ENCODE measurements around the gene GSX1. TPM values are rescaled to one million over a fixed set of nuclear protein-coding genes. Genes with fewer than 3 reads are reported as not detected.
"Not testable (repeated sequence)": the region's sequence is repeated elsewhere in the genome, so short reads cannot be mapped to it uniquely, and the experiment has no call there.

The GSX1 gene
- total RNA-seq = not detected

- ATAC-seq (peak; percentile 90), DNase-seq (ENCODE audit: low spot score) (peak; percentile 57)
Observed at GRCh38 chr13:27792393-27793218, at the start of gene GSX1. Gene GSX1 (plus strand): TSS chr13:27792483. CDS start chr13:27792691, 208 bp downstream.

GRCh38 chr13:27744801-27745200 is 47.5 kb upstream of the GSX1 start:
- DNase-seq (ENCODE audit: low spot score) (no peak), ATAC-seq (no peak)

- DNase-seq (ENCODE audit: low spot score) = no peak
- ATAC-seq = no peak
Observed at GRCh38 chr13:27745301-27745700, 47.0 kb upstream of the GSX1 start.

GRCh38 chr13:27748143-27748542 is 44.1 kb upstream of the GSX1 start:
- not testable (repeated sequence) for ATAC-seq; DNase-seq (ENCODE audit: low spot score)

GRCh38 chr13:27751953-27752532 is 40.2 kb upstream of the GSX1 start:
- no peak for ATAC-seq
- no peak for DNase-seq (ENCODE audit: low spot score)

- no peak for DNase-seq (ENCODE audit: low spot score)
Observed at GRCh38 chr13:27765650-27766049, 26.6 kb upstream of the GSX1 start.

GRCh38 chr13:27770809-27771208 is 21.5 kb upstream of the GSX1 start:
- no peak for DNase-seq (ENCODE audit: low spot score)
- ATAC-seq = peak; percentile 92

More at GRCh38 chr13:27765650-27766049, 26.6 kb upstream of the GSX1 start:
- no peak for ATAC-seq

- no peak for ATAC-seq
- no peak for DNase-seq (ENCODE audit: low spot score)
Observed at GRCh38 chr13:27772651-27773425, 19.4 kb upstream of the GSX1 start.

GRCh38 chr13:27774169-27774568 is 18.1 kb upstream of the GSX1 start:
- DNase-seq (ENCODE audit: low spot score) (no peak), ATAC-seq (no peak)

- ATAC-seq (no peak), DNase-seq (ENCODE audit: low spot score) (no peak)
Observed at GRCh38 chr13:27774651-27775050, 17.6 kb upstream of the GSX1 start.

GRCh38 chr13:27775943-27776342 is 16.3 kb upstream of the GSX1 start:
- no peak for DNase-seq (ENCODE audit: low spot score)
- no peak for ATAC-seq

- ATAC-seq = no peak
- no peak for DNase-seq (ENCODE audit: low spot score)
Observed at GRCh38 chr13:27782151-27782550, 10.1 kb upstream of the GSX1 start.

GRCh38 chr13:27783111-27783510 is 9.2 kb upstream of the GSX1 start:
- ATAC-seq (peak; percentile 65), DNase-seq (ENCODE audit: low spot score) (no peak)

GRCh38 chr13:27788271-27788670 is 4.0 kb upstream of the GSX1 start:
- DNase-seq (ENCODE audit: low spot score) (no peak), ATAC-seq (no peak)

- DNase-seq (ENCODE audit: low spot score) = no peak
- no peak for ATAC-seq
Observed at GRCh38 chr13:27789153-27789494, 3.2 kb upstream of the GSX1 start.

GRCh38 chr13:27789495-27790303 is 2.6 kb upstream of the GSX1 start:
- ATAC-seq = peak; percentile 22
- no peak for DNase-seq (ENCODE audit: low spot score)

GRCh38 chr13:27790523-27790922 is 1.8 kb upstream of the GSX1 start:
- ATAC-seq (no peak), DNase-seq (ENCODE audit: low spot score) (no peak)

GRCh38 chr13:27791146-27791900 is 960 bp upstream of the GSX1 start:
- ATAC-seq (no peak), DNase-seq (ENCODE audit: low spot score) (no peak)

GRCh38 chr13:27791901-27792392 is 336 bp upstream of the GSX1 start:
- DNase-seq (ENCODE audit: low spot score) = no peak
- ATAC-seq = no peak

Measured in left lobe of liver (tissue), 2 donors.